Retinal pigment epithelial cell (primary cell): ENCODE results near the gene FKBP5.
A peak's percentile ranks its signal among the peaks of the same experiment; 100 is the strongest.

ENCODE experiments used
- DNase-seq: peaks from one replicate; pipeline ENCODE4 v3.0.0-alpha.2; 2010; ENCODE audit warnings: low read depth
- H3K4me3 ChIP-seq: 2 replicates; pipeline ENCODE4 v1.5.1; 2011; ENCODE audit warnings: mild to moderate bottlenecking, low read length, control low read depth, moderate library complexity
- TF ChIP-seq, protein P1 (sequence below): conservative IDR thresholded peaks from 2 replicates; pipeline ENCODE4 v1.5.1; 2011; ENCODE audit warnings: low read depth, low read length, control low read depth, inconsistent platforms

FKBP5 gene

DNA sequence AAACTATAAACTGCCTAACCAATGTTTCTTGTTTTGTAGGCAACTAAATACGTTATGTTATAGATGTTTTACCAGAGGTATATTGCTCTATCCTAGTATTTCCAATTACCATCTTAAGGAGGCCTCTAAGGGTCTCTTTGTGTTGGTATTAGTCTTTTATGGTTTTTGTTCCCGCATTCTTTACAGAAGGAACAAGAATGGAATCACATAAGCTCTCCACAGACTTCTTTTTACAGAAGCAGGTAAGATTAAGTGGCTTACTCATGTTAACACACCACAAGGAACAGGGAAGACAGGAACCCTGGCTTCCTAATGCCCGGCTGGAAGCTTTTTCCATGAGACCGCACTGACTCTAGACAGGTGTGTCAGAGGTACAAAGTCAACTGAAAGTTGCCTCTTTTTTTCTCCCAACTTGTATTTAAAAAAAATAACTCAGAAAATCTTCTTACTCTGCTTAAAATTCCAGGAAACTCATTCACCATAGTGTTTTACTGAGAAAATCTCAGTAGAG is 55.1 kb downstream of the FKBP5 start:
- no peak overlapping the region for H3K4me3 ChIP-seq
- DNase-seq, result no peak
- TF ChIP-seq, protein P1, sequence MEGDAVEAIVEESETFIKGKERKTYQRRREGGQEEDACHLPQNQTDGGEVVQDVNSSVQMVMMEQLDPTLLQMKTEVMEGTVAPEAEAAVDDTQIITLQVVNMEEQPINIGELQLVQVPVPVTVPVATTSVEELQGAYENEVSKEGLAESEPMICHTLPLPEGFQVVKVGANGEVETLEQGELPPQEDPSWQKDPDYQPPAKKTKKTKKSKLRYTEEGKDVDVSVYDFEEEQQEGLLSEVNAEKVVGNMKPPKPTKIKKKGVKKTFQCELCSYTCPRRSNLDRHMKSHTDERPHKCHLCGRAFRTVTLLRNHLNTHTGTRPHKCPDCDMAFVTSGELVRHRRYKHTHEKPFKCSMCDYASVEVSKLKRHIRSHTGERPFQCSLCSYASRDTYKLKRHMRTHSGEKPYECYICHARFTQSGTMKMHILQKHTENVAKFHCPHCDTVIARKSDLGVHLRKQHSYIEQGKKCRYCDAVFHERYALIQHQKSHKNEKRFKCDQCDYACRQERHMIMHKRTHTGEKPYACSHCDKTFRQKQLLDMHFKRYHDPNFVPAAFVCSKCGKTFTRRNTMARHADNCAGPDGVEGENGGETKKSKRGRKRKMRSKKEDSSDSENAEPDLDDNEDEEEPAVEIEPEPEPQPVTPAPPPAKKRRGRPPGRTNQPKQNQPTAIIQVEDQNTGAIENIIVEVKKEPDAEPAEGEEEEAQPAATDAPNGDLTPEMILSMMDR, result no peak

DNA sequence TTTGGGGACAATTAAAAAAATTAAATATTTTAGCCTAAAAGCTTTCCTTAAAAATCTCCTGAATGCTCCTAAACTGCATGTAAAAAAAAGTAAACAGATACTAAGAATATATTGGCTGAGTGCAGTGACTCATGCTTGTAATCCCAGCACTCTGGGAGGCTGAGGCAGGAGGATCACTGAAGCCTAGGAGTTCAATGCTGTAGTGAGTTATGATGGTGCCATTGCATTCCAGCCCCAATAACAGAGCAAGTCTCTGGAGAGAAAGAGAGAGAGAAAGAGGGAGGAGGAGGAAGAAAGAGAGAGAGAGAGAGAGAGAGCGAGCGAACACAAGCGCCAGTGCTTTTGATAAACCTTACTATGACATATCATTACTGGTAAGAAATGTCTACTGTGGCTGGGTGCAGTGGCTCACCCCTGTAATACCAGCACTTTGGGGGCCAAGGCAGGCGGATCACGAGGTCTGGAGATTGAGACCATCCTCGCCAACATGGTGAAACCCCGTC is 58.8 kb downstream of the FKBP5 start:
- no peak overlapping the region for H3K4me3 ChIP-seq
- TF ChIP-seq, protein P1, result no peak
- DNase-seq, result no peak

DNA sequence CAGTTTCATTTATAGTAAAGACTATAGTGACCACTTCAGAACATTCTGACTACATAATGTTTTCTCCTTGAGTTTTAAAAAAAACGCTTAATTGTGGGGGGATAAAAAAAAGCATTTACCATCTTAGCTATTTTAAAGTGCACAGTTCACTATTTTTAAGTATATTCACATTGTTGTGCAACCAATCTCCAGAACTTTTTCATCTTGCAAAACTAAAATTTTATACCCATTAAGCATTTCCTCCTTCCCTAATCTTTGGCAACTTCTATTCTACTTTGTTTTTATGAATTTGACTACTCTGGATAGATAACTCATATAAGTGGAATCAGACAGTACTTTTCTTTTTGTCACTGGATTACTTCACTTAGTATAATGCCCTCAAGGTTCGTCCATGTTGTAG is 62.3 kb downstream of the FKBP5 start:
- TF ChIP-seq, protein P1, result no peak
- no peak for DNase-seq

DNA sequence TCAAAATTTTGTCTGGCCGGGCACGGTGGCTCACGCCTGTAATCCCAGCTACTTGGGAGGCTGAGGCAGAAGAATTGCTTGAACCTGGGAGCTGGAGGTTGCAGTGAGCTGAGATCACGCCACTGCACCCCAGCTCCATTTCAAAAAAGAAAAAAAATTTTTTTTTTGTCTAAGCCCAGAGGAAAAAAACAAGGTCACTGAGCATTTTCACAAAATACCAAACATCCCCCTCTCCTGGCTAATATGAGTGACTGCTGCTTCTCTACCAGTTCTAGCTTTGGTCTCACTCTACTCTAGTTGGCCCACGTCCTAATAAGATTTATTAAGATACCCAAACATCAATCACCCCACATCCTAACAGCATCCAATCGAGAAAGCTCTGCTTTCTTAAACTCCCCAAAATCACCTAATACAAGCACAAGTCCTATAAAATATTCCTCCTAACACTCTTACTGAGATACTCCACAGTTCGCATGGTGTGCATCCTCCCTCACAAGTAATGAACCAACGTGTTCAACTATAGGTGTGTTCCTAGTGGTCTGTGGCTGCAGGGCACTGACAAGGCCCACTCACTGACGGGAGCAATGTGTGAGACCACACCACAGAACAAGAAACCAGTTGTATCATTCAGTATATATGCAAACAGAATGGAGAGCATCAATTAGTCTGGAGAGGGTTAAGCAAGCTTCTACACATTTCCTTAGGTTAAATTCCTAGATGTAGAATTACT is 64.2 kb downstream of the FKBP5 start:
- TF ChIP-seq, protein P1, result peak; percentile 63
- no peak for DNase-seq
- H3K4me3 ChIP-seq, result no peak overlapping the region

More for the DNA sequence above, 62.3 kb downstream of the FKBP5 start:
- H3K4me3 ChIP-seq, result no peak overlapping the region

DNA sequence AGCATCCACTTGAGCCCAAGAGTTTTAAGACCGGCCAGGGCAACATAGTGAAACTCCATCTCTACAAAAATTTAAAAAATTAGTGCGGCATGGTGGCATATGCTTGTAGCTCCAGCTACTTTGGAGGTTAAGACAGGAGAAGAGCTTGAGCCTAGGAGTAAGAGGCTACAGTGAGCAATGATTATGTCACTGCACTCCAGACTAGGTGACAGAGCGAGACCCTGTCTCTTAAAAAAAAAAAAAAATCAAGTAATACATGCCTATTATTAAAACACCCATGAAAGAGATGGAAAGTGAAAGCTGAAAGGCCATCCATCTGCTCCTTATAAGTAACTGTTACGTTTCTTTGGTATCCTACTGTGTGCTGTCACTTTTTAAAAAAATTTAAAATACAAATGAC is 66.4 kb downstream of the FKBP5 start:
- H3K4me3 ChIP-seq, result no peak overlapping the region
- no peak for DNase-seq
- TF ChIP-seq, protein P1, result no peak

DNA sequence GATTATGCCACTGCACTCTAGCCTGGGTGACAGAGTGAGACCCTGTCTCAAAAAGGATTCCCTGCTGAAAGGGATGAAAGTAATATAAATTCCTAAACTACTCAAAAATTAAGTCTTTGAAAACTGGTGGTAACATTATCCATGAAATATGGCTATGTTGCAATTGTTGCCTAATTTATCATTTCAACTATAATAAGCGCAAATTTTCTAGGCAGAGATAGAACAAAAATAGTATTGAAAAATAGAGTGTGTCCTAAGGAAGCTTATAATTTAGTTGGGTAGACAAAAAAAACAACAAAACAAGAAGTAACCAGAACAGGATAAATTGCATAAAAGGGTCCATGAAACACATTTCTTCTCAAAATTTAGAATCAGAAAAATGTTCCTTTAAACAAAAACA is 68.0 kb downstream of the FKBP5 start:
- H3K4me3 ChIP-seq, result no peak overlapping the region
- TF ChIP-seq, protein P1, result no peak
- DNase-seq, result no peak

DNA sequence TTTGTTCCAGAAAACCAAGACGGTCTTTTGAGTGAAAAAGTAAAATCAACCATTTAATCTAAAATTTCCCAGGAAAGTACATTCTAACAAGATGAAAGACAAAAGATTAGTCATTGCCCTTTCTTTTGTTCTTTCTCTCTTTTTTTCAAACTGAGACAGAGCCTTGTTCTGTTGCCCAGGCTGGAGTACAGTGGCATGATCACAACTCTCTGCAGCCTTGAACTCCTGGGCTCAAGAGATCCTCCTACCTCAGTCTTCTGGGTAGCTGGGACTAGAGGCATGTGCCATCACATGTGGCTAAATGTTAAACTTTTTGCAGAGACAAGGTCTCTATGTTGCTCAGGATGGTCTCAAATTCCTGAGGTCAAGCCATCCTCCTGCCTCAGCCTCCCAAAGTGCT is 75.0 kb downstream of the FKBP5 start:
- no peak for DNase-seq
- TF ChIP-seq, protein P1, result no peak
- H3K4me3 ChIP-seq, result no peak overlapping the region
